ENCODE results near the gene MOB3B. TPM values are rescaled to one million over a fixed set of nuclear protein-coding genes. Genes with fewer than 3 reads are reported as not detected.

The MOB3B gene
- total and polyA plus RNA-seq, 2 of the 13 experiments (the other 11 are each of a cell fraction or from before 2014, with no cell fraction given), result 0.03 to 0.09 TPM

DNA sequence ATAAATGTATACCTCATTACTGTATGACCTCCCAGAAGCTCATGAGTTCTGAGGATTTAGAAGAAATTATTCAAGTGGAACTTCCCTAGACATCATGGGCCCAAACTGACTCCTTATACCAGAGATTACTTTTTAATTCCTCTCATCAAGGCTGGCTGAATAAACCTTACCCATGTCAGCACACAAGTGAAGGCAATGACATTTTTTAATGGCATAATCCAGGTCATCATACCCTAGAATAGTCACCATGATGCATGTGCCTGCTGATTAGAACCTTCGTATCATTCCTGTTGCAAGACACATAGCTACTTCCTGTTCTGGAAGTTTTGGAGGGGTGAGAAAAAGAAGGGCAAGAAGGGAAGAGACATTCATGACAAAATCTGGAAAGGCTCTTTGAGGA is 55.3 kb downstream of the MOB3B start:
- no peak overlapping the region for H3K4me3 ChIP-seq (replicated peaks in 1 of 3; ENCODE audit: insufficient read depth in 1 of 3, low read depth in 2 of 3, low read length in 3 of 3)
- WGBS (ENCODE audit: low lambda C conversion rate), result 71% methylated on average over 1 of the region's 1 CpG
- in situ Hi-C loops (cut with HindIII; ENCODE audit: extremely low pct_ligation_motif_present, low pct_unique_long_range_greater_than_20kb), result no loop called here
- no peak overlapping the region for H3K4me2 ChIP-seq (ENCODE audit: low read depth, low read length)
- no peaks in the 10 kb centered on the region for H4K20me1 ChIP-seq (ENCODE audit: insufficient read depth, low read length)
- intact Hi-C loops (cut with micrococcal nuclease; ENCODE audit: unreplicated experiment), result no loop called here
- no peaks in the 10 kb centered on the region for H3K27me3 ChIP-seq (ENCODE audit: control insufficient read depth in 1 of 2, insufficient read depth in 2 of 2, low read length in 2 of 2)
- no peaks in the 10 kb centered on the region for H3K36me3 ChIP-seq (replicated peaks in 1 of 2; ENCODE audit: control insufficient read depth in 1 of 2, insufficient read depth in 2 of 2, low read length in 2 of 2)
- no peak for ATAC-seq
- H3K27ac ChIP-seq (ENCODE audit: extremely low read length, insufficient read depth, low read length), result no peak overlapping the region
- DNase-seq (ENCODE audit: low spot score), result no peak
- no peaks in the 10 kb centered on the region for H3K9me3 ChIP-seq (ENCODE audit: low read length)
- no peak for FAIRE-seq
- no TSS peak for BruUV-seq (replicated peaks)
- CTCF ChIA-PET (ENCODE audit: low intra/inter-chr PET ratio, low total read pairs), result no interaction called here
- H3K9ac ChIP-seq (ENCODE audit: insufficient read depth, low read depth, low read length), result no peak overlapping the region
- H3K4me1 ChIP-seq (ENCODE audit: insufficient read depth, low read length), result no peaks in the 10 kb centered on the region
- POLR2A ChIA-PET, result no interaction called here
- H2AFZ ChIP-seq (ENCODE audit: low read length), result no peak overlapping the region
- no peaks in the 10 kb centered on the region for H3K79me2 ChIP-seq (ENCODE audit: insufficient read depth, low read length)
- TF ChIP-seq ZNF230 (CRISPR knock-in tag; IDR thresholded peaks at IDR 0.05) (no peak), ATF7 (IDR thresholded peaks at IDR 0.05) (no peak), ATF7 (CRISPR knock-in tag; IDR thresholded peaks at IDR 0.05) (no peak), HOXD1 (CRISPR knock-in tag; IDR thresholded peaks at IDR 0.05) (no peak), ZNF749 (CRISPR knock-in tag; IDR thresholded peaks at IDR 0.05; ENCODE audit: borderline replicate concordance) (no peak), ARID2 (CRISPR knock-in tag; IDR thresholded peaks at IDR 0.05; ENCODE audit: borderline replicate concordance) (no peak), MED1 (CRISPR knock-in tag; IDR thresholded peaks at IDR 0.05) (no peak), MYC (CRISPR knock-in tag; IDR thresholded peaks at IDR 0.05; ENCODE audit: borderline replicate concordance) (no peak), CAMTA2 (CRISPR knock-in tag; IDR thresholded peaks at IDR 0.05; ENCODE audit: borderline replicate concordance) (no peak), HDAC6 (IDR thresholded peaks at IDR 0.05; ENCODE audit: low read depth, low read length) (no peak), GATA4 (IDR thresholded peaks at IDR 0.05; ENCODE audit: borderline replicate concordance, low read depth) (no peak), TBX3 (IDR thresholded peaks at IDR 0.05; ENCODE audit: borderline replicate concordance) (no peak), ZNF839 (CRISPR knock-in tag; IDR thresholded peaks at IDR 0.05; ENCODE audit: borderline replicate concordance) (no peak), ZFX (CRISPR knock-in tag; IDR thresholded peaks at IDR 0.05; ENCODE audit: low read depth) (no peak), XBP1 (CRISPR knock-in tag; IDR thresholded peaks at IDR 0.05) (no peak), ZNF530 (CRISPR knock-in tag; IDR thresholded peaks at IDR 0.05; ENCODE audit: low read depth) (no peak)
- TF ChIP-seq, protein P1, sequence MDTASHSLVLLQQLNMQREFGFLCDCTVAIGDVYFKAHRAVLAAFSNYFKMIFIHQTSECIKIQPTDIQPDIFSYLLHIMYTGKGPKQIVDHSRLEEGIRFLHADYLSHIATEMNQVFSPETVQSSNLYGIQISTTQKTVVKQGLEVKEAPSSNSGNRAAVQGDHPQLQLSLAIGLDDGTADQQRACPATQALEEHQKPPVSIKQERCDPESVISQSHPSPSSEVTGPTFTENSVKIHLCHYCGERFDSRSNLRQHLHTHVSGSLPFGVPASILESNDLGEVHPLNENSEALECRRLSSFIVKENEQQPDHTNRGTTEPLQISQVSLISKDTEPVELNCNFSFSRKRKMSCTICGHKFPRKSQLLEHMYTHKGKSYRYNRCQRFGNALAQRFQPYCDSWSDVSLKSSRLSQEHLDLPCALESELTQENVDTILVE (CRISPR knock-in tag; IDR thresholded peaks at IDR 0.05), result no peak
- TF ChIP-seq, protein P2, sequence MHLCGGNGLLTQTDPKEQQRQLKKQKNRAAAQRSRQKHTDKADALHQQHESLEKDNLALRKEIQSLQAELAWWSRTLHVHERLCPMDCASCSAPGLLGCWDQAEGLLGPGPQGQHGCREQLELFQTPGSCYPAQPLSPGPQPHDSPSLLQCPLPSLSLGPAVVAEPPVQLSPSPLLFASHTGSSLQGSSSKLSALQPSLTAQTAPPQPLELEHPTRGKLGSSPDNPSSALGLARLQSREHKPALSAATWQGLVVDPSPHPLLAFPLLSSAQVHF (CRISPR knock-in tag; IDR thresholded peaks at IDR 0.05), result no peak
- TF ChIP-seq, protein P3, sequence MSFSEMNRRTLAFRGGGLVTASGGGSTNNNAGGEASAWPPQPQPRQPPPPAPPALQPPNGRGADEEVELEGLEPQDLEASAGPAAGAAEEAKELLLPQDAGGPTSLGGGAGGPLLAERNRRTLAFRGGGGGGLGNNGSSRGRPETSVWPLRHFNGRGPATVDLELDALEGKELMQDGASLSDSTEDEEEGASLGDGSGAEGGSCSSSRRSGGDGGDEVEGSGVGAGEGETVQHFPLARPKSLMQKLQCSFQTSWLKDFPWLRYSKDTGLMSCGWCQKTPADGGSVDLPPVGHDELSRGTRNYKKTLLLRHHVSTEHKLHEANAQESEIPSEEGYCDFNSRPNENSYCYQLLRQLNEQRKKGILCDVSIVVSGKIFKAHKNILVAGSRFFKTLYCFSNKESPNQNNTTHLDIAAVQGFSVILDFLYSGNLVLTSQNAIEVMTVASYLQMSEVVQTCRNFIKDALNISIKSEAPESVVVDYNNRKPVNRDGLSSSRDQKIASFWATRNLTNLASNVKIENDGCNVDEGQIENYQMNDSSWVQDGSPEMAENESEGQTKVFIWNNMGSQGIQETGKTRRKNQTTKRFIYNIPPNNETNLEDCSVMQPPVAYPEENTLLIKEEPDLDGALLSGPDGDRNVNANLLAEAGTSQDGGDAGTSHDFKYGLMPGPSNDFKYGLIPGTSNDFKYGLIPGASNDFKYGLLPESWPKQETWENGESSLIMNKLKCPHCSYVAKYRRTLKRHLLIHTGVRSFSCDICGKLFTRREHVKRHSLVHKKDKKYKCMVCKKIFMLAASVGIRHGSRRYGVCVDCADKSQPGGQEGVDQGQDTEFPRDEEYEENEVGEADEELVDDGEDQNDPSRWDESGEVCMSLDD (CRISPR knock-in tag; IDR thresholded peaks at IDR 0.05; ENCODE audit: borderline replicate concordance), result no peak

All from HepG2 (cell line).